ENCODE measurements around the gene TCERG1L.

TCERG1L gene

GRCh38 chr10:131226446-131227162 lies 84.9 kb downstream of the TCERG1L start:
- no peak for DNase-seq (ENCODE audit: low read depth in 2 of 2)

DNA sequence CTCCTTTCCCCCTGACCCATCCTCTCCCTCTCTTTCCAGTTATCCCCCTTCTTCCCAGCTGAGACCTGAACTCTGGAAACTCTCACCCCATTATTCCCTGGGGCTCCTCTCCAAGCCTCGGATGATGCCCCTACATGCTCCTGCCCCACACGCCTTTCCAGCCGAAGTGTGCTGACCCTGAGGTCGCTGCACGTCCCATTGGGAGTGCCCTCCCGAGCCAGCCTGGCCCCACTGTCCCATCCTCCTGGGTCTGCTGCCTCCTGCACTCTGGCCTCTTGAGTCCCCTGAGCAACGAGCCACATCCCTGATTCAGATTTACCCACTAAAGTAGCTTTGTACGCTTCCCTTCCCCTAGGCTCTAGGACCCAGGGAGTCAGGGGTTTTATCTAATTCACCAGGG lies 87.4 kb downstream of the TCERG1L start:
- no peak for DNase-seq (ENCODE audit: low read depth in 2 of 2)

GRCh38 chr10:131223422-131223821 lies 88.1 kb downstream of the TCERG1L start:
- no peak for DNase-seq (ENCODE audit: low read depth in 2 of 2)

GRCh38 chr10:131222986-131223385 lies 88.5 kb downstream of the TCERG1L start:
- DNase-seq (ENCODE audit: low read depth in 2 of 2), result no peak

- no peak for DNase-seq (ENCODE audit: low read depth in 2 of 2)
Measured at GRCh38 chr10:131221632-131222277, 89.8 kb downstream of the TCERG1L start.

DNA sequence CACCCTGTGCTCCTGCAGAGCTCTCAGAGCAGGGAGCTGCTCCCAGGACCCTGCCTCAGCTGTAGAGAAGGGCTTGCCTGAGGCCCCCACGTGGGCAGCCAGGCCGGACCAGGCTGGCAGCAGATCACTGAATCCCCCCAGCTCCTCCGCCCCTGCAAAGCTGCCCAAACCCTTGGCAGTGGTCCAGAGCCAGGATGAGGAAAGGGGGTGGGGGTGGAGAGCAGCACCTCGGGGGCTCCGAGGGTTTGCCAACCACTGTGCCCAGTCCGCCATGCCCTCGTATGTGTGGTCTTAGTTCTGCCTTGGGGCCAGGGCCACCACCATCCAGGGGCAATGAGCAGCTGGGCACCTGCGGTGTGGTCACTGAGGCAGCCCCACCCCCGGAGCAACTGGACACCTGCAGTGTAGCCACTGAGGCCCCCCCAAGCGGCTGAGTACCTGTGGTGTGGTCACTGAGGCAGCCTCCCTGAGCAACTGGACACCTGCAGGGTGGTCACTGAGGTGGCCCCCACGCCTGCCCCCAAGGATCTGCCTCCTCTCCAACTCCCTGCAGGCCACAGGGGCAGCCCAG lies 90.8 kb downstream of the TCERG1L start:
- no peak for DNase-seq (ENCODE audit: low read depth in 2 of 2)

DNA sequence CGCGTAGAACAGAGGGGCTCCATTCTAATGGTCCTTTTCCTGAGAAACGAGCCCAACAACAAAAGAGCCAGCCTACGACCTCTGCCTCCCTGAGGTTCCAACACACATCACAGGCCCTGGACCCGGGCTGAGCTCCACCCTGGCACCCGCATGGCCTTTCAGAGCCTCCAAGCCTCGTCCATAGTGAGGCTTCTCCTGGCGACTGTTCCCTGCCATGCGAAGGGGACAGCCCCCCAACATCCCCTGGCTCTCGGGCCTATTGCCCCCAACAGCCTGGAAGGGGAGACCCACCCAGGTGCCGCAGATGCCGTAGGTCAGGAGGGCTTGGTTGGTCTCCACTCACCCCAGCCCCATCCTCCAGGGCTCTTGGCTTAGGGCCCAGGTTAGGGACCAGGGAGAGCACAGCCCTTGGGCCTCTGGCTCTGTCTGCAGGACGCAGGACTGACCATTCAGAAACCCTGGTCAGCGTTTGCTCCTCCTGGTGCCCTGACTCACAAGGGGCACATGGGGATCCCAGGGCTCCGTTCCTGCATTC lies 91.5 kb downstream of the TCERG1L start:
- no peak for DNase-seq (ENCODE audit: low read depth in 2 of 2)

DNA sequence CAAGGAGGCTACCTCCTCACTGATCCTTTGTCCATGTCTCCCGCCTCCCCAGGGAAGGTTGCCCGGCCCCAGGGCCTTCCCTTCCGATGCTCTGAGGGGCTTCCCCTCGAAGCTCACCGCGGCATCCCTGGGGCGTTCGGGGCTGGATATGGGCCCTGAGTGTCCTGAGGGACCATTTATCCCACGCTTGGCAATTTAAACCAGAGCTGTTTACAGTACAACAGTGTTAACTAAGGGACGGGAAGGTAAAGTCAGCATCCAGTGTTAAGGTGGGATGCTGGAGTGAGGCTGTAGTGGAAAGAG lies 92.0 kb downstream of the TCERG1L start:
- no peak for DNase-seq (ENCODE audit: low read depth in 2 of 2)

DNA sequence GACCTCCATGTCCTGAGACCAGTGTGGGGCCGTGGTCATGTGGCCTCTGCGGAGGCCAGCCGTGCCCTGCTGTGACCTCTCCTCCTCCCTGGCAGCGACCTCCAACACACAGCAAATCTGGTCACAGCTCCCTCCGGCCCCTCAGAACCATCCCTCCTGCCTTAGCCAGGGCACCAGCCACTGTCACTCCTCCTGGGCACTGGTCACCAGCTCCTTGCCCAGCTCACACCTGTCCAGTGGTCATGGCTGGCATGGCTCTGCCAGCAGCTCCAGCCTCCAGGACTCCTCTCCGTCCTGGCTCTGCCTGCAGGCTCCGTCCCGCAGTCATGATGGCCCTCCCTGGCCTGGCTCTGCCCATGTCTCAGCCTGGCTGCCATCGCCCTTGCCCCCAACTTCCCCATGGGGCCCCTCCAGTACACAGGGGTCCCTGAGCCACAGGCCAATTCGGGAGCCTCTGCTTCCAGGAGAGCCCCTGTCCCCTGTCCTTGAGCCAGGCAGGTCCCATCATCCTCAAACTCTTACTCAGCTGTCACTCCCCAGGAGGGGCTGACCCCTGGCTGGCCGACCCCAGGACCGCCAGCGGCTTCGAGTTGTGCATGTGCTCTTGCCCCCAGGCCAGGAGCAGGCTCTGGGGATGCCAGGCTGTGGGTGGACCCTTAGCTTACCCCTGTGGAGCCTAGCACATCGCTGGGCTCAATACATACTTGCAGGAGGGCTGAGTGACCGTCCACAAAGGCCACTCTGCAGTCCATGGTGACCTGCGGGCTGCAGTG lies 92.5 kb downstream of the TCERG1L start:
- DNase-seq (ENCODE audit: low read depth in 2 of 2), result no peak

GRCh38 chr10:131216681-131217230 lies 94.8 kb downstream of the TCERG1L start:
- no peak for DNase-seq (ENCODE audit: low read depth in 2 of 2)

DNA sequence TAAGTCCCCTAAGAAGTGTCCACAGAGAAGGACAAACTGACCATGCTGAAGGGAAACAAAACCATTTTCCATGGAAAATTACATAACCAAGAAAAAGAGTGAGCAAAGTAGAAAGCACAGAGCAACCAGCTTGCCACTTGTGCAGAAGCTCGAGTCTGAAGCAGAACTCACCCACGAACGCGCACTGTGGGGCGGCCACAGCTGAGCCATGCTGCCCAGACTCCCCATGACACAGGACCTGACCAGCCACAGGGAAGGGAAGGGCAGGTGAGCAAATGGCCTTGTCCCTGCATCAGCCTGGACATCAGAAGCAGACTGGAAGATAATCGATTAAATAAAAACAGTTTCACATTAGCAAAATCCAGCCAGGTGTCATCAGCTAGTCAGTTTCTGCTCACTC lies 95.7 kb downstream of the TCERG1L start:
- DNase-seq (ENCODE audit: low read depth in 2 of 2), result no peak

DNA sequence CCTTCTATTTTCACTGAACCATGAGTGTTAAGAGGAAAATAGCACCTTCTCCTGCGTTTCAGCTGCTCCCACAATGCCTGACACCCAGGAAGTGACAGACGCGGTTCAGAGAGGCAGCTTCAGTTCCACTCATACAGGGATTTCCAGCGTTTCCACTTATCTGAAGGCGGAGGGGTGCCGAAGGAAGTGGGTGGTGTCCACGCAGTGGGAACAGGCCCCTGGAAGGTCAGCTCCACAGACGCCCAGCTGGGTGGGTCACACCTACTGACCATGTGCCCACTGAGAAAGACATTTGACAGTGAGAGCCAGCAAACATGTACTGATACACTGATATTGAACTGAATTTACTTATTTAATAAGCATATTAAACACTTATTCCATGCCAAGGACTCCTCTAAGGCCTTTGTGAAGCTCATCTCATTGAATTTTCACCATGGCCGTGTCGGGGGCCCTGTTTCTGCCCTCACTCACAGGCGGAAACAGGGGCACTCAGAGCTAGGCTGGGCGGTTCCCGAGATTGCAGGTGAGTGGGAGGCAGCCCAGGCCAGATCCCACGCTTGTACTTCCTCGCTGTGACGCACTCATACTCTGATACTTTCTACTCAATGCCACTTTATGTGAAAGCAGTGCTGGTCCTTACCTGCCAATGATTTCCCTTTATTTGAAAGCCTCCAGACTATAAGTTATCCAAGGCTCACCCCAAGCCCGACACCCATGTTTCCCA lies 96.8 kb downstream of the TCERG1L start:
- DNase-seq (ENCODE audit: low read depth in 2 of 2), result no peak

DNA sequence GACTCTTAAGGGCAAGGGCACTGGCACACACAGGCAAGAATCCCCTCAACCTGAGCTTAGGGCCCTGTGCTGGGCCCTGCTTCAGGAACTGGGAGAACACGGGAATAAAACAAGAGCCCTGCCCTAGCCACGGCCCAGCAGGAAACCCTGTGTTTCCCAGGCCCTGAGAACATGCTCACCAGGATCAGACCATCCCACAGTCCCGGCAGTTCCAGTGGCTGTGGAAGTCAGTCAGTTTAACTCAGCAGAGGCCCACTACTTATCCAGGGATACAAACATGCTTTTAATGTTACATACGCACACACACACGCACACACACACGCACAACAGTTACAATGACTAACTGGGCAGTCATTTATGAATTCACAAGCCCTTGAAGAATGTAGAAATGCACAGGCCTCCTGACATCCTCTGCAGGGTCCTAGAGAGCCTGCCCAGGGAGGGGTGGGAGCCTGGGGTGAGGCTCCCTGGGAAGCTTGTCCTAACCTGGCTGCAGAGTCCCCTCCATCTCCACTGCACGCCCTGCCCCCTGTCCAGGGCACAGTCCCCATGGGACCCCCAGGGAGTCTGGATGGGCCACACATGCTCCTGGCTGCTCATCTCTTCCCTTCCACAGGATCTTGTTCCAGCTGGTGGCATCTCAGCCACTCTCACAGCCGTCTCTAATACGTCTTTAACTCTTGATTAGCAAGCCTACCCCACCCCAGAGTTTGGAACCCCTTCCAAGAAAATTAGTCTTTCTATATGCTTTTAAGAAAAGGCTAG lies 97.6 kb downstream of the TCERG1L start:
- DNase-seq (ENCODE audit: low read depth in 2 of 2), result no peak

GRCh38 chr10:131212763-131213325 lies 98.7 kb downstream of the TCERG1L start:
- no peak for DNase-seq (ENCODE audit: low read depth in 2 of 2)

DNA sequence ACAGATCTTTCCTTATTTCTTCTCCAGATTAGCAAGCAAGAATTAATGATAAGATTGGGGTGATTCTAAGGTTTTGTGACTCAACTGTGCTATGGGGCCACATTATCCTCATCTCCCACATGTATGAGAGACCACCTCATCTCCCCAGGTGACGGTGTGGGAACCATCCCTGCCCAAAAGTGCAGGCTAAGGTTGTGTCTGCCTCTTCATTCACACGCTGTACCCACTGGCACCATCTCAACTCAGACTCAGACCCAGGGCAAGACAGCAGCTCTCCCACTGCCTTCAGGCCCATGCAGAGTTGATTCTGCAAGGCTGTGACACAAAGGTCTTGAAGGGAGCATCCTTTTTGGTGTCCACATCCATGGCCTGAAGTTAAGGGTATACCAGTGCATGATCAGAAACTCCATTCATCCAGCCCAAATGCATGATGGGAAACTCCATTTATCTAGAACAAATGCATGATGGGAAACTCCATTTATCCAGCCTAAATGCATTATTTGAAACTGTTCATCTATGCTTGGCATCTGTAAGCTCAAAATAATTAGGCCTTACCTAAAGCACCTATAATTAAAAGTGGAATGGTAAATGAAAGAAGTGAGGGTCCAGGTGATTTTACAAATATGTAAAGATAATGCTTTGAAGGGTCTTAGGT lies 99.4 kb downstream of the TCERG1L start:
- DNase-seq (ENCODE audit: low read depth in 2 of 2), result no peak

GRCh38 chr10:131211559-131211958 lies 100.0 kb downstream of the TCERG1L start:
- DNase-seq (ENCODE audit: low read depth in 2 of 2), result no peak

DNA sequence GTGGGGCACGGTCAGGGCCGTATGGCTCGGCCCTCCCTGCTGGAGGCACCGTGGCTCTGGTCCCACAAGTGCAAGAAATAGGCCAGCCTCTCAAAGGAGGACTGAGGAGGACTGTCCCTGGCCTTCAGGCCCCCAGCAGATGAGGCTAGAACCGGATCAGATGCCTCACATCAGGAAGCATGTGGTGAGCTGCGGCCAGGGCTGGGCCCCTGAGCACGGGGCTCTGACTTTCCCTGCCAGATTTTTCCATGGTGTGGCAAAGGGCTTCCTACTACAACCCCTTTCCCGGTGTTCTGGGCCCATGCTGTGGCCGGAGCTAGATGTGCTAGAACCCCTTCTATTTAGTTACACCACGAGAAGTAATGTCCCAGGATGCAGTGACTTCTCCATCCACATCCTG lies 100.4 kb downstream of the TCERG1L start:
- DNase-seq (ENCODE audit: low read depth in 2 of 2), result no peak

GRCh38 chr10:131210181-131210580 lies 101.3 kb downstream of the TCERG1L start:
- DNase-seq (ENCODE audit: low read depth in 2 of 2), result no peak

DNA sequence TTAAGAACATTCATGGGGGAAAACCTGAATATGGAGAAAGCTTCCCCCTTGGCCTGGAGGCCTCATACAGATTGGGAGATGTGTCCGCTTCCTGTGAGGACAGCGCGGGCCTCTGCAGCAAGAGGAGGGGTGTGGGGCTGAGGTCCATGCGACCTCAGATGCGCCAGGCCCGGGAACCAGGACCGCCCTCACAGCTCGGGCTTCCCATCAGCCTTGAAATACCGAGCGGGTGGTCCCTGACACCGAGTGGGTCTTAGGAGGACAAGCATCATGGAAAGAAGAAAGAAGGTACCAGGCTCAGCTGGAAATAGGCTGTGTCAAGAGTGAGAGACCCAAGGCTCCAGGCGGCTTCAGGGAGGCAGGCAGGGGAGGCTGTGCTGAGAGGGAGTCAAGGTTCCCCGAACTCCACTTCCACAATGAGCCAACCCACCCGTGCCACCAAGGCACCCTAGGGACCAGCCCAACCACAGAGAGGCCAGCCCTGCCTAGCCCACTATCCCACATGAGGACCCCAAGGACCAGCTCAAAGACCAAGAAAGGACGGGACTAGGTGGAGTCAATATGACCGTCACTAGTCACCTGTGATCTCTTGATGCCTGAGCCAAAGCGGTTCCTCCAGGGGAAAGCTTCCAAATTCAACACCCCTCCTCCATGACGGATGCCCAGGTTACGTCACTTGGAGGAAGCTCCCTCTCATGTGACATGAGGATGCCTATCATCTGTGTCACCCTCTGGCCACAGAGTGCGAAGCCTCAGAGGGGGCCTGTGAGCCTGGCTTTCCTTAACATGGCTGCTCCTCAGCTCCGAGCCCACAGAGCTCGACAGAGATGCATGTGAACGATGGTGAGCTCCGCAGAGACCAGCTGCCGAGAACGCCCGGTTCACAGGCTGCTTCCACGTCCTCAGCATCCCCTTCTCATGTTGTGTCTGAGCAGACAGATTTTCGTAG lies 103.7 kb downstream of the TCERG1L start:
- no peak for DNase-seq (ENCODE audit: low read depth in 2 of 2)
